Measurements from ENCODE around the gene HSPA4.

DNA sequence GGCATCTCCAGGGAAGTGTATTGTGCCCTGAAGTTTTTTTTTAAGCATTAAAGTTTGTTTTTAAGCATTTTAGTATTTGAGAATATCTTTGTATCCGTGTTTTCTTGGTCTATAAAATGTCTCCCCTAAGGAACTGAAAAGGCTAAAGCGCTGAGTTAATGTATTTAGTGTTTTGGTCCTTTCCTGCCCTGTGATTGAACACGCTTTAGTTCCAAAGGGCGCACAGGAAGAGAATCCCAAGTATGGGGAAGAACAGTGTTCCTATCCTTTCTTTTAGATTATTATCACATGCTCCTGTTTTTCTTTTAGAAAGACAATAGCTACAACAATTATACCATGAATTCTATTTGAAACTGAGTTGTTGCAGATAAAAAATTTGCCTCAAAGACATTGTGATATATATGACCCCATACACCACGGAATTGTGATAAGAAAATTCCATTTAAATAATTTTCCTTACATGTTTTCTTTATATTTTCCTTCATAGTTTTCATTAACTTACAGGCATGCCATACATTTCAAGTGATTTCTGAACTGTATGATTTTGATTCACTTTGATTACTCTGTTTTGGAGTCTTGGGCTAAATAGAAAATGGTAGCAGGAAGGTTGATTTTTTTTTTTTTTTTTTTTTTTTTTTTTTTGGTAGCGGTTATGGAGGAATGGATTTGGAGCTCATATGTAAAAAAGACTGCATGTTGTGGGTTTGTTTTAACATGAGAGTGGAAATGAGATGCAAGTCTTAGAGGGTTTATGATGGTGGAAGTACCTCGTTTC lies 3.1 kb downstream of the HSPA4 start:
- TF ChIP-seq, protein P1, sequence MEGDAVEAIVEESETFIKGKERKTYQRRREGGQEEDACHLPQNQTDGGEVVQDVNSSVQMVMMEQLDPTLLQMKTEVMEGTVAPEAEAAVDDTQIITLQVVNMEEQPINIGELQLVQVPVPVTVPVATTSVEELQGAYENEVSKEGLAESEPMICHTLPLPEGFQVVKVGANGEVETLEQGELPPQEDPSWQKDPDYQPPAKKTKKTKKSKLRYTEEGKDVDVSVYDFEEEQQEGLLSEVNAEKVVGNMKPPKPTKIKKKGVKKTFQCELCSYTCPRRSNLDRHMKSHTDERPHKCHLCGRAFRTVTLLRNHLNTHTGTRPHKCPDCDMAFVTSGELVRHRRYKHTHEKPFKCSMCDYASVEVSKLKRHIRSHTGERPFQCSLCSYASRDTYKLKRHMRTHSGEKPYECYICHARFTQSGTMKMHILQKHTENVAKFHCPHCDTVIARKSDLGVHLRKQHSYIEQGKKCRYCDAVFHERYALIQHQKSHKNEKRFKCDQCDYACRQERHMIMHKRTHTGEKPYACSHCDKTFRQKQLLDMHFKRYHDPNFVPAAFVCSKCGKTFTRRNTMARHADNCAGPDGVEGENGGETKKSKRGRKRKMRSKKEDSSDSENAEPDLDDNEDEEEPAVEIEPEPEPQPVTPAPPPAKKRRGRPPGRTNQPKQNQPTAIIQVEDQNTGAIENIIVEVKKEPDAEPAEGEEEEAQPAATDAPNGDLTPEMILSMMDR (conservative IDR thresholded peaks at IDR 0.05; ENCODE audit: low read depth in 2 of 2) = no peak
- TF ChIP-seq EZH2phosphoT487 (IDR thresholded peaks at IDR 0.05; ENCODE audit: unreplicated experiment) (no peak), EZH2 (IDR thresholded peaks at IDR 0.05; ENCODE audit: low read depth, unreplicated experiment) (no peak), POLR2AphosphoS5 (IDR thresholded peaks at IDR 0.05; ENCODE audit: low read depth) (no peak), CREB1 (CRISPR knock-in tag; IDR thresholded peaks at IDR 0.05; ENCODE audit: low read depth) (no peak), ZNF114 (CRISPR knock-in tag; IDR thresholded peaks at IDR 0.05) (no peak), JUNB (IDR thresholded peaks at IDR 0.05; ENCODE audit: unreplicated experiment) (no peak)
- TF ChIP-seq, protein P2, sequence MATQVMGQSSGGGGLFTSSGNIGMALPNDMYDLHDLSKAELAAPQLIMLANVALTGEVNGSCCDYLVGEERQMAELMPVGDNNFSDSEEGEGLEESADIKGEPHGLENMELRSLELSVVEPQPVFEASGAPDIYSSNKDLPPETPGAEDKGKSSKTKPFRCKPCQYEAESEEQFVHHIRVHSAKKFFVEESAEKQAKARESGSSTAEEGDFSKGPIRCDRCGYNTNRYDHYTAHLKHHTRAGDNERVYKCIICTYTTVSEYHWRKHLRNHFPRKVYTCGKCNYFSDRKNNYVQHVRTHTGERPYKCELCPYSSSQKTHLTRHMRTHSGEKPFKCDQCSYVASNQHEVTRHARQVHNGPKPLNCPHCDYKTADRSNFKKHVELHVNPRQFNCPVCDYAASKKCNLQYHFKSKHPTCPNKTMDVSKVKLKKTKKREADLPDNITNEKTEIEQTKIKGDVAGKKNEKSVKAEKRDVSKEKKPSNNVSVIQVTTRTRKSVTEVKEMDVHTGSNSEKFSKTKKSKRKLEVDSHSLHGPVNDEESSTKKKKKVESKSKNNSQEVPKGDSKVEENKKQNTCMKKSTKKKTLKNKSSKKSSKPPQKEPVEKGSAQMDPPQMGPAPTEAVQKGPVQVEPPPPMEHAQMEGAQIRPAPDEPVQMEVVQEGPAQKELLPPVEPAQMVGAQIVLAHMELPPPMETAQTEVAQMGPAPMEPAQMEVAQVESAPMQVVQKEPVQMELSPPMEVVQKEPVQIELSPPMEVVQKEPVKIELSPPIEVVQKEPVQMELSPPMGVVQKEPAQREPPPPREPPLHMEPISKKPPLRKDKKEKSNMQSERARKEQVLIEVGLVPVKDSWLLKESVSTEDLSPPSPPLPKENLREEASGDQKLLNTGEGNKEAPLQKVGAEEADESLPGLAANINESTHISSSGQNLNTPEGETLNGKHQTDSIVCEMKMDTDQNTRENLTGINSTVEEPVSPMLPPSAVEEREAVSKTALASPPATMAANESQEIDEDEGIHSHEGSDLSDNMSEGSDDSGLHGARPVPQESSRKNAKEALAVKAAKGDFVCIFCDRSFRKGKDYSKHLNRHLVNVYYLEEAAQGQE (IDR thresholded peaks at IDR 0.05; ENCODE audit: unreplicated experiment) = no peak
- TF ChIP-seq, protein P3, sequence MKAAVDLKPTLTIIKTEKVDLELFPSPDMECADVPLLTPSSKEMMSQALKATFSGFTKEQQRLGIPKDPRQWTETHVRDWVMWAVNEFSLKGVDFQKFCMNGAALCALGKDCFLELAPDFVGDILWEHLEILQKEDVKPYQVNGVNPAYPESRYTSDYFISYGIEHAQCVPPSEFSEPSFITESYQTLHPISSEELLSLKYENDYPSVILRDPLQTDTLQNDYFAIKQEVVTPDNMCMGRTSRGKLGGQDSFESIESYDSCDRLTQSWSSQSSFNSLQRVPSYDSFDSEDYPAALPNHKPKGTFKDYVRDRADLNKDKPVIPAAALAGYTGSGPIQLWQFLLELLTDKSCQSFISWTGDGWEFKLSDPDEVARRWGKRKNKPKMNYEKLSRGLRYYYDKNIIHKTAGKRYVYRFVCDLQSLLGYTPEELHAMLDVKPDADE (IDR thresholded peaks at IDR 0.05) = no peak
